Measurements from ENCODE around the gene CEACAM16. TPM values are rescaled to one million over a fixed set of nuclear protein-coding genes. Genes with fewer than 3 reads are reported as not detected.
"Not testable (repeated sequence)": the region's sequence is repeated elsewhere in the genome, so short reads cannot be mapped to it uniquely, and the experiment has no call there.

The CEACAM16 gene
- total RNA-seq, 1 experiment from 2014 or later, result not detected

DNA sequence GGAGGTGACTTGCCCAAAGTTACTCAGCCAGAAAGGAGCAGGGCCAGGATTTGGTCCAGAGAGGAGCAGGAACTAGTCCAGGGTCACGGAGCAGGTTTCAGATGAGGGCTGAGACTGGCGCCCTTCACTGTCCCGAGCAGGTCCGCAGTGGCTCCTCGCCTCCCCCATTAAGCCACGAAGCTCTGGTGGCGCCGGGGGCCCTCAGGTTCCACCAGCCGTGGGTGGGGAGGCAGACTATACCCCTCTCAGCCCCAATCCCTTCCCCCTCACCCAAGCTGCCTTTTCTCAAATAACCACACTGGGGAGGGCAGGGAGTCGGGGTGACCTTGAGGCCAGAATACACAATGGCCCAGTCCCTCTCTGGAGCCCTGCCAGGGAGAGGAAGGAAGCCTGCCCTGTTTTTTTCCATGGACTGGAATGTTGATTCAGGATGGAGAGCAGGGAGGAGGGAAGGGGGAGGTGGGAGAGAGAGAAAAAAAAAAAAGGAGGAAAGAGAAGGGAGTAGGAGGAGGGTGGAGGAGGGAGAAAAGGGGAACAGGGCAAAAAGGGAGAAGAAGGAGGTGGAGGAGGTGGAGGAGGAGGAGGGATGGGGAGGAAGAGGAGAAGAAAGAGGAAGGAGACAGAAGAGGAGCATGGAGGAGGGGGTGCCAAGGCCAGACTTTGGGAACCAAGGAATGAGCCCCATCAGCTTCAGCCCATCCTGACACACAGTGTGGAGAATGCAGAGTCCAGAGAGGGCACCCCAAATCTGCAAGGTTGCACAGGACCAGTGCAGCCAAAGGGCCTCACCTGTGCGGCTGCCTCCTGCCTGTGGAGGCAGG, 19.7 kb downstream of the CEACAM16 start (continued):
- TF ChIP-seq, protein P1, sequence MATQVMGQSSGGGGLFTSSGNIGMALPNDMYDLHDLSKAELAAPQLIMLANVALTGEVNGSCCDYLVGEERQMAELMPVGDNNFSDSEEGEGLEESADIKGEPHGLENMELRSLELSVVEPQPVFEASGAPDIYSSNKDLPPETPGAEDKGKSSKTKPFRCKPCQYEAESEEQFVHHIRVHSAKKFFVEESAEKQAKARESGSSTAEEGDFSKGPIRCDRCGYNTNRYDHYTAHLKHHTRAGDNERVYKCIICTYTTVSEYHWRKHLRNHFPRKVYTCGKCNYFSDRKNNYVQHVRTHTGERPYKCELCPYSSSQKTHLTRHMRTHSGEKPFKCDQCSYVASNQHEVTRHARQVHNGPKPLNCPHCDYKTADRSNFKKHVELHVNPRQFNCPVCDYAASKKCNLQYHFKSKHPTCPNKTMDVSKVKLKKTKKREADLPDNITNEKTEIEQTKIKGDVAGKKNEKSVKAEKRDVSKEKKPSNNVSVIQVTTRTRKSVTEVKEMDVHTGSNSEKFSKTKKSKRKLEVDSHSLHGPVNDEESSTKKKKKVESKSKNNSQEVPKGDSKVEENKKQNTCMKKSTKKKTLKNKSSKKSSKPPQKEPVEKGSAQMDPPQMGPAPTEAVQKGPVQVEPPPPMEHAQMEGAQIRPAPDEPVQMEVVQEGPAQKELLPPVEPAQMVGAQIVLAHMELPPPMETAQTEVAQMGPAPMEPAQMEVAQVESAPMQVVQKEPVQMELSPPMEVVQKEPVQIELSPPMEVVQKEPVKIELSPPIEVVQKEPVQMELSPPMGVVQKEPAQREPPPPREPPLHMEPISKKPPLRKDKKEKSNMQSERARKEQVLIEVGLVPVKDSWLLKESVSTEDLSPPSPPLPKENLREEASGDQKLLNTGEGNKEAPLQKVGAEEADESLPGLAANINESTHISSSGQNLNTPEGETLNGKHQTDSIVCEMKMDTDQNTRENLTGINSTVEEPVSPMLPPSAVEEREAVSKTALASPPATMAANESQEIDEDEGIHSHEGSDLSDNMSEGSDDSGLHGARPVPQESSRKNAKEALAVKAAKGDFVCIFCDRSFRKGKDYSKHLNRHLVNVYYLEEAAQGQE (IDR thresholded peaks at IDR 0.05; ENCODE audit: low read depth), result no peak
- TF ChIP-seq EZH2phosphoT487 (IDR thresholded peaks at IDR 0.05; ENCODE audit: borderline replicate concordance) (no peak), RAD21 (IDR thresholded peaks at IDR 0.05; ENCODE audit: low read depth) (no peak)

DNA sequence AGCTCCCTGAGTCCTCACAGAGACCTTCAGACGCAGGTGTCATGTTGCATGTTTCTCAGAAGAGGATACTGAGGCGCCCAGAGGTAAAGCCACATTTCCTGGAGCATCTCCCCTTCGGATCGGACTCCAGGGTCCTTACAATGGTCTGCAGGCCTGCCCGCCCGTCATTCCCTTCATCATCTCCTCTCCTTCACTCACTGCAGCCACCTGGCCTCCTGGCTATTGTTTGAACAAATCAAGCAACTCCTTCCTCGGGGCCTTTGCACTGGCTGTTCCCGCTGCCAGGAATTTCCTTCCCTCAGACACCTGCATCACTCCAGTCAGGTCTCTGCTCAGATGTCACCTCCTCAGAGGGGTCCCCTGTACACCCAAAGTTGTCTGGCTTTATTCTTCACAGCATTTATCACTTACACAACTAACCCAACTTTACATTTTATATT, 20.3 kb downstream of the CEACAM16 start:
- no peak overlapping the region for H3K9ac ChIP-seq (ENCODE audit: low read length)
- H3K27me3 ChIP-seq (ENCODE audit: insufficient read depth, low read length), result no peaks in the 10 kb centered on the region
- no peaks in the 10 kb centered on the region for H3K9me2 ChIP-seq (ENCODE audit: insufficient read depth)
- TF ChIP-seq, protein P2, sequence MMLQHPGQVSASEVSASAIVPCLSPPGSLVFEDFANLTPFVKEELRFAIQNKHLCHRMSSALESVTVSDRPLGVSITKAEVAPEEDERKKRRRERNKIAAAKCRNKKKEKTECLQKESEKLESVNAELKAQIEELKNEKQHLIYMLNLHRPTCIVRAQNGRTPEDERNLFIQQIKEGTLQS (IDR thresholded peaks at IDR 0.05), result no peak
- TF ChIP-seq TCF7L2 (IDR thresholded peaks at IDR 0.05; ENCODE audit: borderline replicate concordance, extremely low read depth, insufficient read depth, insufficient read length), result peak; percentile 5
- peaks cover 38 to 47% of the 10 kb centered on the region in 2 experiments for H3K4me1 ChIP-seq (ENCODE audit: control insufficient read depth in 1 of 2, insufficient read depth in 2 of 2, low read length in 2 of 2)
- ChIA-PET RAD21 (ENCODE audit: low non-redundant PET in 1 of 2, low total read pairs in 2 of 2, uncharacterized antibody in 2 of 2, unreplicated experiment in 2 of 2) (interaction anchor here in 1 of 2 experiments (0.7 kb wide), 1 partner anchor 30 kb away, joined by 5 read pairs; no protein-coding TSS in a partner anchor), CTCF (interaction anchor here (0.7 to 3.0 kb wide), 4 partner anchors 27 to 148 kb away, joined by 3 to 15 read pairs (median 4); no protein-coding TSS in a partner anchor), POLR2A (no interaction called here)
- ATAC-seq (no peak), DNase-seq (ENCODE audit: low read depth, low spot score) (no peak)
- H3K36me3 ChIP-seq (ENCODE audit: control insufficient read depth in 1 of 2, insufficient read depth in 2 of 2, low read length in 2 of 2), result no peaks in the 10 kb centered on the region
- H3K79me2 ChIP-seq (ENCODE audit: insufficient read depth, low read length), result no peaks in the 10 kb centered on the region
- H3K4me2 ChIP-seq (ENCODE audit: low read length), result peak overlapping the region; percentile 45
- peaks cover 0 to 9% of the 10 kb centered on the region in 2 experiments; a peak in 1 of 4 replicates for H3K9me3 ChIP-seq (ENCODE audit: control insufficient read depth in 1 of 2, insufficient read depth in 1 of 2, low read depth in 1 of 2, low read length in 2 of 2)
- H4K20me1 ChIP-seq (ENCODE audit: insufficient read depth), result no peaks in the 10 kb centered on the region
- no TSS peak for BruUV-seq (replicated peaks)
- H3K4me3 ChIP-seq (replicated peaks in 1 of 2; ENCODE audit: low read depth in 1 of 2, low read length in 2 of 2), result no peak overlapping the region
- H2AFZ ChIP-seq (ENCODE audit: low read depth, low read length, poor library complexity, severe bottlenecking), result no peak overlapping the region
- H3K27ac ChIP-seq (ENCODE audit: low read depth, low read length), result peak overlapping the region; percentile 60
- intact Hi-C loops (cut with micrococcal nuclease), result no loop called here

DNA sequence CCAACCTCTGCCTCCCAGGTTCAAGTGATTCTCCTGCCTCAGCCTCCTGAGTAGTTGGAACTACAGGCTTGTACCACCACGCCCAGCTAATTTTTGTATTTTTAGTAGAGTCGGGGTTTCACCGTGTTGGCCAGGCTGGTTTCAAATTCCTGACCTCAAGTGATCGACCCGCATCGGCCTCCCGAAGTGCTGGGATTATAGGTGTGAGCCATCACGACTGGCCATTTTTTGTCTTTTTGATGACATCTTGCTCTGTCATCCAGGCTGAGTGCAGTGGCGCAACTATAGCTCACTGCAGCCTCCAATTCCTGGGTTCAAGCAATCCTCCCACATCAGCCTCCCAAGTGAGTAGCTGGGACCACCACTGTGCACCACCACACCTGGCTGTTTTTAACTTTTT, 21.4 kb downstream of the CEACAM16 start:
- Histone ChIP-seq H3K4me2 (ENCODE audit: low read length) (peak overlapping the region; percentile 9; the same call in 1 of the 2 replicates), H3K4me1 (ENCODE audit: control insufficient read depth in 1 of 2, insufficient read depth in 2 of 2, low read length in 2 of 2) (peaks cover 48 to 58% of the 10 kb centered on the region in 2 experiments)
- H3K9me3 ChIP-seq (ENCODE audit: control insufficient read depth in 1 of 2, insufficient read depth in 1 of 2, low read depth in 1 of 2, low read length in 2 of 2); intact Hi-C loops (cut with micrococcal nuclease); H3K27me3 ChIP-seq (ENCODE audit: insufficient read depth, low read length); H3K9me2 ChIP-seq (ENCODE audit: insufficient read depth); BruUV-seq (replicated peaks); H3K9ac ChIP-seq (ENCODE audit: low read length); RAD21 ChIA-PET (ENCODE audit: low non-redundant PET in 1 of 2, low total read pairs in 2 of 2, uncharacterized antibody in 2 of 2, unreplicated experiment in 2 of 2); H3K79me2 ChIP-seq (ENCODE audit: insufficient read depth, low read length); H4K20me1 ChIP-seq (ENCODE audit: insufficient read depth); H2AFZ ChIP-seq (ENCODE audit: low read depth, low read length, poor library complexity, severe bottlenecking); H3K4me3 ChIP-seq (replicated peaks in 1 of 2; ENCODE audit: low read depth in 1 of 2, low read length in 2 of 2); POLR2A ChIA-PET; H3K36me3 ChIP-seq (ENCODE audit: control insufficient read depth in 1 of 2, insufficient read depth in 2 of 2, low read length in 2 of 2); DNase-seq (ENCODE audit: low read depth, low spot score); H3K27ac ChIP-seq (ENCODE audit: low read depth, low read length); ATAC-seq: not testable (repeated sequence)
- CTCF ChIA-PET, result interaction anchor here (1.2 to 6.1 kb wide), 2 partner anchors 52 to 110 kb away, joined by 3 to 219 read pairs; no protein-coding TSS in a partner anchor

Data from HCT116 (cell line).